ENCODE results near the gene MEIOSIN. TPM values are rescaled to one million over a fixed set of nuclear protein-coding genes. Genes with fewer than 3 reads are reported as not detected.
A peak's percentile ranks its signal among the peaks of the same experiment; 100 is the strongest.

MEIOSIN gene
- total and polyA plus RNA-seq, 3 donors from 2014 or later, result 9.2 to 13.8 (median 10.4) TPM

- H3K36me3 ChIP-seq (ENCODE audit: low read depth, missing control alignments), result no peaks in the 10 kb centered on the region
- intact Hi-C loops (cut with DNase I; ENCODE audit: low total_unique reads), result loop anchor here (10.0 kb wide), 1 partner anchor 114 kb away; the partner anchor contains the start of gene IRF2BP1
- H3K4me1 ChIP-seq, result peaks cover 24% of the 10 kb centered on the region
- peak overlapping the region; percentile 69 to 71 for H3K4me3 ChIP-seq
- TF ChIP-seq CTCF (IDR thresholded peaks at IDR 0.05) (peak; percentile 91 to 97 (median 95)), POLR2A (IDR thresholded peaks at IDR 0.05) (no peak)
- no peaks in the 10 kb centered on the region for H3K9me3 ChIP-seq
- no peaks in the 10 kb centered on the region for H3K27me3 ChIP-seq
- 1 to 7% methylated on average over 3 to 67 of the region's 79 CpGs for WGBS, 2 donors
- H3K27ac ChIP-seq, result peak overlapping the region; percentile 89 to 95
- peak; percentile 99 for DNase-seq
Observed at GRCh38 chr19:45770192-45771101, 37.2 kb downstream of the MEIOSIN start.

DNA sequence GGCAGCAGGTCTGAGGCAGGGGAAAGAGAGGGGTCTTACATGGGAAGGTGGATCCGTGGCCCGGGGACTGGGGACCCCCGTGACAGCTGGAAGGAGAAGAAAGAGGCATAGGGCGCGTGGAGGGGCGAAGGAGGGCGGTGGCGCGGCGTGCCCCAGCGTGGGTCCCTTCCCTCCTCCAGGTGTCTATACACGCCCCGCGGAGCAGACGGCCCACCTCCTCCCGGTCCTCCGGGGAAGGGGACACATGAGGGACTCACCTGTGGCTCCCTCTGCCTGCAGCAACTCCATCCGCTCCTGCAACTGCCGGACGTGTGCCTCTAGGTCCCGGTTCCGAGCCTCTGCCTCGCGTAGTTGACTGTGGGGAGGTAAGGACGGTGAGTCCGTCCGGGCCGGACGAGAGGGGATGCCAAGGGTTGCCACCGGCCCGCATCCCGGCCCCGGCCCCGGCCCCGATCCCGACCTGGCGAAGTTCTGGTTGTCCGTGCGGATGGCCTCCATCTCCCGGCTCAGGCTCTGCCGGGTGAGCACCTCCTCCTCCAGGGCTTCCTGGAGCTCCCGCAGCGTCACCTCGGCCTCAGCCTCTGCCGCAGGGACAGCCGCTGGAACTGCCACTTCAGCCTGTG, 38.2 kb downstream of the MEIOSIN start:
- H3K27me3 ChIP-seq, result no peaks in the 10 kb centered on the region
- peak overlapping the region; percentile 89 to 95 for H3K27ac ChIP-seq
- WGBS, 2 donors, result 72 to 74% methylated on average over 14 to 43 of the region's 46 CpGs
- H3K4me1 ChIP-seq, result peaks cover 16% of the 10 kb centered on the region
- H3K4me3 ChIP-seq, result peak overlapping the region in 1 of 2 donors; percentile 71
- DNase-seq, result no peak
- intact Hi-C loops (cut with DNase I; ENCODE audit: low total_unique reads), result loop anchor here (10.0 kb wide), 1 partner anchor 113 kb away; the partner anchor contains the start of gene IRF2BP1
- H3K36me3 ChIP-seq (ENCODE audit: low read depth, missing control alignments), result no peaks in the 10 kb centered on the region
- H3K9me3 ChIP-seq, result no peaks in the 10 kb centered on the region
- TF ChIP-seq POLR2A (IDR thresholded peaks at IDR 0.05), result no peak
- no peak for TF ChIP-seq CTCF (IDR thresholded peaks at IDR 0.05)

DNA sequence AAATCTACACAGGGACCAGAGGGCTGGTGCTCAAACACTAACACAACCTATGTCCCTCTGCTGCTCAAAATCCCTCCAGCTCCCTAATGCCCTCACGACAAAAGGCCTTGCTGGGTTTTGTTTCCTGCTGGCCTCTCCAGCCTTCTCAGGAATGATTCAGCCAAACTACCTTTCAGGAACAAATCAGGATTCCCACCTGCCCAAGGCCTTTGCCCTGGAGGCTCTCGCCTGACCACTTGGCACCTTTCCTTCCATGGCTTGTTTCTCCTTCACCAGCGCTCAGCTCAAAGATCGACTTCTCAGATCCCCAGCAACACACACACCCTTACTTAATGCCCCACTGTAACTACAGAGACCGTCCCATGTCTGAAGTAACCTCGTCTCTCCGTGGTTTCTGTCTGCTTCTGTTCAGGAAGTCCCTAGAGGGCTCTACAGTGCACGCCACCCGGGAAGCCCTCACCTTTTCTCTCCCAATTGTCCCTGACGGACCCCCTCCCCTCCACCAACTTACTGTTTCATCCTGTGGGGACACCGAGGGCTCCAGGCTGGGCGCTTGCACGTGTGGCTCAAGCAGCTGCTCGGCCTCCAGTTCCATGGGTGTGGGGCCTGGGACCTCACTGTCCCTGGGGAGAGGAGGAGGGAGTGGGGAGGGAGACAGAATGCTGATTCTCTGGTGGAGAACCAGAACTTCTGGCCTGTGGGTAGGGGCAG, 39.0 kb downstream of the MEIOSIN start:
- 83 to 84% methylated on average over 14 of the region's 14 CpGs for WGBS, 2 donors
- intact Hi-C loops (cut with DNase I; ENCODE audit: low total_unique reads), result loop anchor here (10.0 kb wide), 1 partner anchor 113 kb away; the partner anchor contains the start of gene IRF2BP1
- H3K27me3 ChIP-seq, result no peaks in the 10 kb centered on the region
- H3K9me3 ChIP-seq, result no peaks in the 10 kb centered on the region
- no peak overlapping the region for H3K4me3 ChIP-seq
- peaks cover 9% of the 10 kb centered on the region for H3K4me1 ChIP-seq
- H3K36me3 ChIP-seq (ENCODE audit: low read depth, missing control alignments), result no peaks in the 10 kb centered on the region
- DNase-seq, result no peak
- no peak overlapping the region for H3K27ac ChIP-seq
- TF ChIP-seq POLR2A (IDR thresholded peaks at IDR 0.05) (no peak), CTCF (IDR thresholded peaks at IDR 0.05) (no peak)

DNA sequence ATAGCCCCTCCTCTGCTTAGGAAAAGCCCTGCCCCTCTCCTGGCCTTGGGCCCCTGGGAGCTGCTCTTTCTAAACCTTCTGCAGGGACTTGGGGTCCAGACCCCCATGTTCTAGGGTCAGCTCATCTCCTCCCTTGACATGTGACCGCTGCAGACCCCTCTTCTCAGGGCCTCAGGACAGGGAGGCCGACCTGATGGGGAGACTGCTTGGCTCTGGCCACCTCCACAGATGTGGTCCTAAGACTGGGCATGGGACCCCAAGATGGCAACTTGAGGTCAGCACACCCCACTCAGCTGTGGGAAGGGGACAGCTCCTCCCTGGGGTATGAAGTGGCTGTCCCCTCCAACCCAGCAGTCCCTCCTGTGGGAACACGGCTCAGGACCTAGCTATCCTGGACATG, 39.7 kb downstream of the MEIOSIN start:
- Histone ChIP-seq H3K27ac (no peak overlapping the region), H3K4me1 (peaks cover 9% of the 10 kb centered on the region), H3K9me3 (no peaks in the 10 kb centered on the region), H3K27me3 (no peaks in the 10 kb centered on the region), H3K36me3 (ENCODE audit: low read depth, missing control alignments) (no peaks in the 10 kb centered on the region), H3K4me3 (no peak overlapping the region)
- intact Hi-C loops (cut with DNase I; ENCODE audit: low total_unique reads), result loop anchor here (10.0 kb wide), 1 partner anchor 112 kb away; the partner anchor contains the start of gene IRF2BP1
- TF ChIP-seq POLR2A (IDR thresholded peaks at IDR 0.05) (no peak), CTCF (IDR thresholded peaks at IDR 0.05) (no peak)
- 94 to 100% methylated on average over 2 to 3 of the region's 3 CpGs for WGBS, 2 donors
- DNase-seq, result no peak

Measured in testis (tissue), 3 donors.